HEK293T (cell line): Measurements from ENCODE around the gene BANK1.

Source experiments
- ARNT ChIP-seq: fragments of 450-650 bp; IDR thresholded peaks from 2 replicates; pipeline ENCODE4 v1.6.1; 2017; ENCODE audit warnings: mild to moderate bottlenecking
- BHLHE40 ChIP-seq: fragments of 450-650 bp; IDR thresholded peaks from 2 replicates; pipeline ENCODE4 v1.6.1; 2016; ENCODE audit warnings: mild to moderate bottlenecking, moderate library complexity, borderline replicate concordance
- ELF4 ChIP-seq: fragments of 450-650 bp; IDR thresholded peaks from 2 replicates; pipeline ENCODE4 v1.6.1; 2017; ENCODE audit warnings: antibody characterized with exemption
- FOXA1 ChIP-seq: fragments of 450-650 bp; IDR thresholded peaks from 2 replicates; pipeline ENCODE4 v1.6.1; 2016; ENCODE audit warnings: mild to moderate bottlenecking
- FOXK2 ChIP-seq: fragments of 450-650 bp; IDR thresholded peaks from 2 replicates; pipeline ENCODE4 v1.6.1; 2016; ENCODE audit warnings: mild to moderate bottlenecking
- FOXM1 ChIP-seq: fragments of 450-650 bp; IDR thresholded peaks from 2 replicates; pipeline ENCODE4 v1.6.1; 2017; ENCODE audit warnings: mild to moderate bottlenecking, borderline replicate concordance
- HDGF ChIP-seq: fragments of 450-650 bp; IDR thresholded peaks from 2 replicates; pipeline ENCODE4 v1.6.1; 2017; ENCODE audit warnings: antibody characterized with exemption, borderline replicate concordance
- LEF1 ChIP-seq: fragments of 450-650 bp; IDR thresholded peaks from 2 replicates; pipeline ENCODE4 v1.6.1; 2017; ENCODE audit warnings: mild to moderate bottlenecking, borderline replicate concordance
- NFRKB ChIP-seq: fragments of 450-650 bp; IDR thresholded peaks from 2 replicates; pipeline ENCODE4 v1.6.1; 2016; ENCODE audit warnings: mild to moderate bottlenecking, moderate library complexity
- SP1 ChIP-seq: fragments of 450-650 bp; IDR thresholded peaks from 2 replicates; pipeline ENCODE4 v1.6.1; 2017
- SUZ12 ChIP-seq: fragments of 450-650 bp; IDR thresholded peaks from 2 replicates; pipeline ENCODE4 v1.6.1; 2016; ENCODE audit warnings: mild to moderate bottlenecking
- TARDBP ChIP-seq: fragments of 450-650 bp; IDR thresholded peaks from 2 replicates; pipeline ENCODE4 v1.6.1; 2016
- TF ChIP-seq, protein P1 (sequence below): fragments of 450-650 bp; IDR thresholded peaks from 2 replicates; pipeline ENCODE4 v1.6.1; 2016

DNA sequence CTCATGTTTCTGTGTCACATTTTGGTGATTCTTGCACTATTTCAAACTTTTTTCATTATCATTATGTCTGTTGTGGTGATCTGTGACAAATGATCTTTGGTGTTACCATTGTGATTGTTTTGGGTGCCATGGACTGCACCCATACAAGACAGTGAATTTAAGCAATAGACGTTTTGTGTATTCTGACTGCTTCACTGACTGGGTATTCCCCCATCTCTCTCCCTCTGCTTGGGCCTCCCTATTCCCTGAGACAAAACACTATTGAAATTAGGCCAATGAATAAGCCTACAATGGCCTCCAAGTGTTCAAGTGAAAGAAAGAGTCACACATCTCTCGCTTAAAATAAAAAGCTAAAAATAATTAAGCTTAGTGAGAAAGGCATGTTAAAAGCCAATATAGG is 60.2 kb downstream of the BANK1 start:
- no peak for TF ChIP-seq ARNT
- TF ChIP-seq LEF1 = no peak
- TF ChIP-seq SUZ12 = no peak
- TF ChIP-seq FOXM1 = no peak
- TF ChIP-seq HDGF = no peak
- no peak for TF ChIP-seq FOXA1
- TF ChIP-seq TARDBP = no peak
- no peak for TF ChIP-seq ELF4
- no peak for TF ChIP-seq NFRKB
- TF ChIP-seq SP1 = no peak
- TF ChIP-seq FOXK2 = no peak
- TF ChIP-seq, protein P1, sequence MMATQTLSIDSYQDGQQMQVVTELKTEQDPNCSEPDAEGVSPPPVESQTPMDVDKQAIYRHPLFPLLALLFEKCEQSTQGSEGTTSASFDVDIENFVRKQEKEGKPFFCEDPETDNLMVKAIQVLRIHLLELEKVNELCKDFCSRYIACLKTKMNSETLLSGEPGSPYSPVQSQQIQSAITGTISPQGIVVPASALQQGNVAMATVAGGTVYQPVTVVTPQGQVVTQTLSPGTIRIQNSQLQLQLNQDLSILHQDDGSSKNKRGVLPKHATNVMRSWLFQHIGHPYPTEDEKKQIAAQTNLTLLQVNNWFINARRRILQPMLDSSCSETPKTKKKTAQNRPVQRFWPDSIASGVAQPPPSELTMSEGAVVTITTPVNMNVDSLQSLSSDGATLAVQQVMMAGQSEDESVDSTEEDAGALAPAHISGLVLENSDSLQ = no peak
- TF ChIP-seq BHLHE40 = no peak
